ENCODE data around the gene SLX4IP.

Gene SLX4IP

DNA sequence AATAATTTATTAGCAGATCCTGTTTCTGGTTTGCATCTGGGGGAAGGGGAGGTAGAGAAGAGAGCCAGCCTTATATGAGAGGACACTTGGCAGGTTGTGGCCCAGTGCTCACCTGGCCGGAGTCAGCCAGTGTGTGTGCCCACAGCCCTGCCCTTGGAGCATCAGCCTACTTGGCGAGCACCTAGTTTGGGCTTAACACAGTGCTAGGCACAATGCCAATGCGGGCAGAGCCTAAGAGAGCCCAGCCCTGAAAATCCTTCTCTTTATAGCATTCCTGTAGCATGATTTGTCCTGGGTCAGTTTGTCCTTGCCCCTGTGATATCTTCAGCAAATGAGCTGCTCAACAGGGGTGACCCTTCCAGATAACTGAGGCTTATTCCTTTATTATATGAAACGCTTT is 73.0 kb downstream of the SLX4IP start:
- Histone ChIP-seq H3K27ac (ENCODE audit: low read length, poor library complexity, severe bottlenecking) (no peak overlapping the region), H3K9ac (ENCODE audit: low read length) (peak overlapping the region; percentile 55), H3K18ac (ENCODE audit: low read depth in 1 of 2, low read length in 2 of 2) (peak overlapping the region; percentile 9 to 93), H2BK15ac (ENCODE audit: low read depth, poor library complexity, severe bottlenecking) (peak overlapping the region; percentile 63), H3K23ac (ENCODE audit: low read length in 2 of 2) (no peak overlapping the region), H2BK5ac (ENCODE audit: low read depth, low read length, poor library complexity, severe bottlenecking) (no peak overlapping the region), H3K4me3 (ENCODE audit: insufficient read depth in 1 of 2, low read depth in 1 of 2, low read length in 2 of 2) (peak overlapping the region in 1 of 2 experiments; percentile 34), H3K4me2 (ENCODE audit: low read length, poor library complexity, severe bottlenecking) (no peak overlapping the region), H3K36me3 (ENCODE audit: control insufficient read depth in 1 of 2, insufficient read depth in 2 of 2, low read depth in 1 of 2, low read length in 2 of 2) (no peaks in the 10 kb centered on the region), H3K14ac (ENCODE audit: low read length in 2 of 2) (peak overlapping the region in 1 of 2 experiments; percentile 80), H2AFZ (ENCODE audit: low read depth, low read length) (no peak overlapping the region), H3K27me3 (ENCODE audit: control insufficient read depth in 1 of 2, insufficient read depth in 1 of 2, low read length in 2 of 2) (no peaks in the 10 kb centered on the region), H3K4ac (ENCODE audit: low read depth in 1 of 2, low read length in 2 of 2) (peak overlapping the region; percentile 72 to 99), H3K79me1 (replicated peaks; ENCODE audit: low read length, poor library complexity, severe bottlenecking) (peaks cover 17% of the 10 kb centered on the region), H2BK12ac (ENCODE audit: low read length in 2 of 2) (peak overlapping the region; percentile 97 to 98), H3K4me1 (ENCODE audit: control insufficient read depth, insufficient read depth, low read depth, low read length) (peaks cover 11% of the 10 kb centered on the region), H2BK120ac (ENCODE audit: low read depth, low read length) (peak overlapping the region; percentile 81), H4K91ac (ENCODE audit: low read length) (peak overlapping the region; percentile 99), H3K9me3 (ENCODE audit: control insufficient read depth, low read length) (no peaks in the 10 kb centered on the region), H4K8ac (ENCODE audit: low read length) (peak overlapping the region; percentile 96), H2AK5ac (ENCODE audit: low read length, severe bottlenecking) (peak overlapping the region; percentile 67)
- peak; percentile 40 for DNase-seq
- WGBS, result 89% methylated on average over 4 of the region's 4 CpGs

DNA sequence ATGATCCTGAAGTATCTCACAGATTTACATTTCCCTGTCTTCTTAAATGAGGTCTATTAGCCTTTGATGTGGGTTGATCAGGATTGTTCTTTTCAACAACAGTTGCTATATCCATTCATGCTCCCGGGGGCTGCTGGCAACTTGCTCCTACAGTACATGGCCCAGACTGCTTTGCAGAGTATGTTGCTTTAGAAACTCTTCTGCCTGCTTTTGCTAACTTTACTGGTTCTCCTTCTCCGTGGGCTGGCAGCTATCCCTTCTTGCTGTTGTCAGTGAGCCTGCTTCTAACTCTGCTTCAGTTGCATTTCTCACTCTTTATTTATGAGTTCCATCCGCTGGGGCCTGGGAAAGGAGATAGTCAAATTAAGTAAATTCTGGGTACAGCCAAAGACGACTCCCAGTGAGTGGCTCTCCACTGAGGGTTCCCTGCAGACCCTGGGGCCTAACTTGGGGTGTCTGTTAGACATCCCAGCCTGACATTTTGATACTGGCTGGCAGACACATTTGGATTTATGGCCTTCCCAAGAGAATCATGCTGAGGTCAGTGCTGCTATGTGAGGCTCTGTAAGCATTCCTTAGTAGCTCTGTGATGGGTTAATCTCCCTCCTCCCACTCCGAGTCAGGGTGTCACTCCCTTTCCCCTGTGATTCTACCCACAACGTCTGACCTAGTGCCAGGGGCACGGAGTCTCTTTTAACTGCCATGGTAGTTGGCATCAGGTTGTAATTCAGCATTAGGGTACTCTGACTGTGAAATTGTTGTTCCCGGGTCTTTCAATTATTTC is 73.6 kb downstream of the SLX4IP start:
- no peak overlapping the region for H2AK5ac ChIP-seq (ENCODE audit: low read length, severe bottlenecking)
- H2BK5ac ChIP-seq (ENCODE audit: low read depth, low read length, poor library complexity, severe bottlenecking), result no peak overlapping the region
- peak overlapping the region; percentile 55 for H3K9ac ChIP-seq (ENCODE audit: low read length)
- 19% methylated on average over 8 of the region's 8 CpGs for WGBS
- no peaks in the 10 kb centered on the region for H3K9me3 ChIP-seq (ENCODE audit: control insufficient read depth, low read length)
- H3K4ac ChIP-seq (ENCODE audit: low read depth in 1 of 2, low read length in 2 of 2), result no peak overlapping the region
- peaks cover 15% of the 10 kb centered on the region for H3K79me1 ChIP-seq (replicated peaks; ENCODE audit: low read length, poor library complexity, severe bottlenecking)
- peak overlapping the region; percentile 9 to 59 for H2BK12ac ChIP-seq (ENCODE audit: low read length in 2 of 2)
- no peak overlapping the region for H2AFZ ChIP-seq (ENCODE audit: low read depth, low read length)
- no peak overlapping the region for H4K8ac ChIP-seq (ENCODE audit: low read length)
- H3K18ac ChIP-seq (ENCODE audit: low read depth in 1 of 2, low read length in 2 of 2), result peak overlapping the region; percentile 9 to 67
- peak overlapping the region; percentile 34 for H3K27ac ChIP-seq (ENCODE audit: low read length, poor library complexity, severe bottlenecking)
- peak overlapping the region in 1 of 2 experiments; percentile 34 for H3K4me3 ChIP-seq (ENCODE audit: insufficient read depth in 1 of 2, low read depth in 1 of 2, low read length in 2 of 2)
- H3K27me3 ChIP-seq (ENCODE audit: control insufficient read depth in 1 of 2, insufficient read depth in 1 of 2, low read length in 2 of 2), result no peaks in the 10 kb centered on the region
- H3K4me1 ChIP-seq (ENCODE audit: control insufficient read depth, insufficient read depth, low read depth, low read length), result peaks cover 13% of the 10 kb centered on the region
- no peak overlapping the region for H2BK120ac ChIP-seq (ENCODE audit: low read depth, low read length)
- no peak overlapping the region for H4K91ac ChIP-seq (ENCODE audit: low read length)
- H3K4me2 ChIP-seq (ENCODE audit: low read length, poor library complexity, severe bottlenecking), result no peak overlapping the region
- H3K14ac ChIP-seq (ENCODE audit: low read length in 2 of 2), result no peak overlapping the region
- H2BK15ac ChIP-seq (ENCODE audit: low read depth, poor library complexity, severe bottlenecking), result no peak overlapping the region
- DNase-seq, result peak; percentile 84
- no peak overlapping the region for H3K23ac ChIP-seq (ENCODE audit: low read length in 2 of 2)
- no peaks in the 10 kb centered on the region for H3K36me3 ChIP-seq (ENCODE audit: control insufficient read depth in 1 of 2, insufficient read depth in 2 of 2, low read depth in 1 of 2, low read length in 2 of 2)

DNA sequence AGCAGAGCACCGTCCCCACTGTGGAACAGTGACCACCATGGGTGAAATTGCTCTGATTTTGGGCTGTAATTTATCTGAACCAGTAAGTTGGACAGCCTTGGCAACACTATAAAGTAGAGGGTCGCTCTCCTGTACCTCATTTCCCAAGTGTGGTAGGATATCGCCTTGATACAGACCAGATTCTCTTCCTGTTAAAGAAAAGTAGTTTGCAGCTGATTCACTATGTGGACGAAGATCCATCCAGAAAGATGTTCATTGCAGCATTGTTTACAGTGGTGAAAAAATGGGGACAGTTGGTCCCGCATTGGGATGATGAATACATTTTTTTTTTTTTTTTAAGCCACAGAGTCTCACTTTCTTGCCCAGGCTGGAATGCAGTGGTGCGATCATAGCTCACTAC is 74.3 kb downstream of the SLX4IP start:
- Histone ChIP-seq H2AK5ac (ENCODE audit: low read length, severe bottlenecking) (peak overlapping the region; percentile 15), H2AFZ (ENCODE audit: low read depth, low read length) (no peak overlapping the region), H3K14ac (ENCODE audit: low read length in 2 of 2) (no peak overlapping the region), H3K4me1 (ENCODE audit: control insufficient read depth, insufficient read depth, low read depth, low read length) (peaks cover 13% of the 10 kb centered on the region), H2BK15ac (ENCODE audit: low read depth, poor library complexity, severe bottlenecking) (no peak overlapping the region), H3K4me3 (ENCODE audit: insufficient read depth in 1 of 2, low read depth in 1 of 2, low read length in 2 of 2) (no peak overlapping the region), H3K27ac (ENCODE audit: low read length, poor library complexity, severe bottlenecking) (no peak overlapping the region), H3K36me3 (ENCODE audit: control insufficient read depth in 1 of 2, insufficient read depth in 2 of 2, low read depth in 1 of 2, low read length in 2 of 2) (no peaks in the 10 kb centered on the region), H3K9me3 (ENCODE audit: control insufficient read depth, low read length) (no peaks in the 10 kb centered on the region), H3K4me2 (ENCODE audit: low read length, poor library complexity, severe bottlenecking) (no peak overlapping the region), H2BK5ac (ENCODE audit: low read depth, low read length, poor library complexity, severe bottlenecking) (no peak overlapping the region), H2BK12ac (ENCODE audit: low read length in 2 of 2) (peak overlapping the region; percentile 12 to 29), H4K91ac (ENCODE audit: low read length) (no peak overlapping the region), H3K4ac (ENCODE audit: low read depth in 1 of 2, low read length in 2 of 2) (peak overlapping the region in 1 of 2 experiments; percentile 24), H3K79me1 (replicated peaks; ENCODE audit: low read length, poor library complexity, severe bottlenecking) (peaks cover 12% of the 10 kb centered on the region), H2BK120ac (ENCODE audit: low read depth, low read length) (peak overlapping the region; percentile 4), H3K9ac (ENCODE audit: low read length) (peak overlapping the region; percentile 55), H3K23ac (ENCODE audit: low read length in 2 of 2) (no peak overlapping the region), H4K8ac (ENCODE audit: low read length) (no peak overlapping the region), H3K18ac (ENCODE audit: low read depth in 1 of 2, low read length in 2 of 2) (peak overlapping the region; percentile 7 to 87), H3K27me3 (ENCODE audit: control insufficient read depth in 1 of 2, insufficient read depth in 1 of 2, low read length in 2 of 2) (no peaks in the 10 kb centered on the region)
- 72% methylated on average over 6 of the region's 6 CpGs for WGBS
- peak; percentile 56 for DNase-seq

DNA sequence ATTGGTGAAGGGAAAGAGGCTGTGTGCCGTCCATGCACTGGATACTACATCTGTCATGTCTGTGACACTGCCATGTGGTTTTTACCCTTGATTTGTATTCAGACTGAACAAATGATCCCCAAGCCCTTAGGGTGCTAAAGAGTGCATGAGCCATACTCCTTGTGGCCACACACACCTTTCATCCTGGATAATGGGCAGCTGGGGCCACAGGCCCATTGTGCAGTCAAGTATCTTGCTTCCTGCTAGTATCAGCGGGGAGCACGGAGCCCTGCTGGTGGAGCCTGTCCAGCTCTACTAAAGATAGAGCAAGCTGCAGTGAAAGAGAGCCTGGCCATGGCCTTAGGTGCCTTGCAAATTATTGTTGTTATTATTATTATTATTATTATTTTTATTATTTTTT is 75.1 kb downstream of the SLX4IP start:
- Histone ChIP-seq H2BK12ac (ENCODE audit: low read length in 2 of 2) (peak overlapping the region; percentile 70 to 86), H3K18ac (ENCODE audit: low read depth in 1 of 2, low read length in 2 of 2) (peak overlapping the region; percentile 25 to 81), H3K4ac (ENCODE audit: low read depth in 1 of 2, low read length in 2 of 2) (peak overlapping the region; percentile 64 to 77), H2BK5ac (ENCODE audit: low read depth, low read length, poor library complexity, severe bottlenecking) (no peak overlapping the region), H3K4me3 (ENCODE audit: insufficient read depth in 1 of 2, low read depth in 1 of 2, low read length in 2 of 2) (no peak overlapping the region), H4K8ac (ENCODE audit: low read length) (peak overlapping the region; percentile 20), H3K27me3 (ENCODE audit: control insufficient read depth in 1 of 2, insufficient read depth in 1 of 2, low read length in 2 of 2) (no peaks in the 10 kb centered on the region), H3K79me1 (replicated peaks; ENCODE audit: low read length, poor library complexity, severe bottlenecking) (peaks cover 9% of the 10 kb centered on the region), H3K4me1 (ENCODE audit: control insufficient read depth, insufficient read depth, low read depth, low read length) (peaks cover 13% of the 10 kb centered on the region), H3K9ac (ENCODE audit: low read length) (no peak overlapping the region), H3K23ac (ENCODE audit: low read length in 2 of 2) (no peak overlapping the region), H2AK5ac (ENCODE audit: low read length, severe bottlenecking) (peak overlapping the region; percentile 14), H2BK15ac (ENCODE audit: low read depth, poor library complexity, severe bottlenecking) (no peak overlapping the region), H3K27ac (ENCODE audit: low read length, poor library complexity, severe bottlenecking) (no peak overlapping the region), H3K9me3 (ENCODE audit: control insufficient read depth, low read length) (no peaks in the 10 kb centered on the region), H2AFZ (ENCODE audit: low read depth, low read length) (no peak overlapping the region), H3K36me3 (ENCODE audit: control insufficient read depth in 1 of 2, insufficient read depth in 2 of 2, low read depth in 1 of 2, low read length in 2 of 2) (no peaks in the 10 kb centered on the region), H3K14ac (ENCODE audit: low read length in 2 of 2) (peak overlapping the region in 1 of 2 experiments; percentile 73), H2BK120ac (ENCODE audit: low read depth, low read length) (peak overlapping the region; percentile 75), H3K4me2 (ENCODE audit: low read length, poor library complexity, severe bottlenecking) (no peak overlapping the region), H4K91ac (ENCODE audit: low read length) (peak overlapping the region; percentile 65)
- DNase-seq, result no peak
- 92% methylated on average over 3 of the region's 3 CpGs for WGBS
